ENCODE data around the gene MAP1S.
A peak's percentile ranks its signal among the peaks of the same experiment; 100 is the strongest.

The MAP1S gene

GRCh38 chr19:17703824-17704463, 15.3 kb upstream of the MAP1S start:
- Histone ChIP-seq H3K36me3 (ENCODE audit: control insufficient read depth, insufficient read depth, low read length) (no peaks in the 10 kb centered on the region), H3K9ac (ENCODE audit: low read depth, low read length) (no peak overlapping the region), H3K4me1 (ENCODE audit: control insufficient read depth, insufficient read depth, low read length) (no peaks in the 10 kb centered on the region), H3K9me3 (ENCODE audit: control insufficient read depth, insufficient read depth, low read length) (no peaks in the 10 kb centered on the region), H3K4me3 (ENCODE audit: low read depth, low read length) (no peak overlapping the region), H3K27me3 (ENCODE audit: control insufficient read depth, insufficient read depth, low read length) (peaks cover 4% of the 10 kb centered on the region)

GRCh38 chr19:17706750-17707181, 12.5 kb upstream of the MAP1S start:
- no peaks in the 10 kb centered on the region for H3K9me3 ChIP-seq (ENCODE audit: control insufficient read depth, insufficient read depth, low read length)
- H3K27me3 ChIP-seq (ENCODE audit: control insufficient read depth, insufficient read depth, low read length): peaks cover 4% of the 10 kb centered on the region
- H3K36me3 ChIP-seq (ENCODE audit: control insufficient read depth, insufficient read depth, low read length): no peaks in the 10 kb centered on the region
- H3K9ac ChIP-seq (ENCODE audit: low read depth, low read length): no peak overlapping the region
- peak overlapping the region; percentile 42 for H3K4me3 ChIP-seq (ENCODE audit: low read depth, low read length)
- no peaks in the 10 kb centered on the region for H3K4me1 ChIP-seq (ENCODE audit: control insufficient read depth, insufficient read depth, low read length)

- no peak overlapping the region for H3K4me3 ChIP-seq (ENCODE audit: low read depth, low read length)
- H3K27me3 ChIP-seq (ENCODE audit: control insufficient read depth, insufficient read depth, low read length): no peaks in the 10 kb centered on the region
- no peak overlapping the region for H3K9ac ChIP-seq (ENCODE audit: low read depth, low read length)
- no peaks in the 10 kb centered on the region for H3K9me3 ChIP-seq (ENCODE audit: control insufficient read depth, insufficient read depth, low read length)
- H3K36me3 ChIP-seq (ENCODE audit: control insufficient read depth, insufficient read depth, low read length): no peaks in the 10 kb centered on the region
- no peaks in the 10 kb centered on the region for H3K4me1 ChIP-seq (ENCODE audit: control insufficient read depth, insufficient read depth, low read length)
These were observed 7.4 kb upstream of the MAP1S start for GRCh38 chr19:17711851-17712250.

GRCh38 chr19:17716309-17716929, 2.9 kb upstream of the MAP1S start:
- Histone ChIP-seq H3K9ac (ENCODE audit: low read depth, low read length) (no peak overlapping the region), H3K4me3 (ENCODE audit: low read depth, low read length) (no peak overlapping the region), H3K36me3 (ENCODE audit: control insufficient read depth, insufficient read depth, low read length) (peaks cover under 1% of the 10 kb centered on the region), H3K27me3 (ENCODE audit: control insufficient read depth, insufficient read depth, low read length) (no peaks in the 10 kb centered on the region), H3K4me1 (ENCODE audit: control insufficient read depth, insufficient read depth, low read length) (peaks cover 5% of the 10 kb centered on the region), H3K9me3 (ENCODE audit: control insufficient read depth, insufficient read depth, low read length) (no peaks in the 10 kb centered on the region)

- peaks cover 4% of the 10 kb centered on the region for H3K36me3 ChIP-seq (ENCODE audit: control insufficient read depth, insufficient read depth, low read length)
- no peaks in the 10 kb centered on the region for H3K9me3 ChIP-seq (ENCODE audit: control insufficient read depth, insufficient read depth, low read length)
- peaks cover 5% of the 10 kb centered on the region for H3K4me1 ChIP-seq (ENCODE audit: control insufficient read depth, insufficient read depth, low read length)
- H3K4me3 ChIP-seq (ENCODE audit: low read depth, low read length): peak overlapping the region; percentile 67
- no peak overlapping the region for H3K9ac ChIP-seq (ENCODE audit: low read depth, low read length)
- no peaks in the 10 kb centered on the region for H3K27me3 ChIP-seq (ENCODE audit: control insufficient read depth, insufficient read depth, low read length)
These were observed 732 bp upstream of the MAP1S start for GRCh38 chr19:17718550-17718946.

- H3K27me3 ChIP-seq (ENCODE audit: control insufficient read depth, insufficient read depth, low read length): no peaks in the 10 kb centered on the region
- H3K9me3 ChIP-seq (ENCODE audit: control insufficient read depth, insufficient read depth, low read length): no peaks in the 10 kb centered on the region
- peak overlapping the region; percentile 67 for H3K4me3 ChIP-seq (ENCODE audit: low read depth, low read length)
- H3K4me1 ChIP-seq (ENCODE audit: control insufficient read depth, insufficient read depth, low read length): peaks cover 5% of the 10 kb centered on the region
- peaks cover 16% of the 10 kb centered on the region for H3K36me3 ChIP-seq (ENCODE audit: control insufficient read depth, insufficient read depth, low read length)
- H3K9ac ChIP-seq (ENCODE audit: low read depth, low read length): peak overlapping the region; percentile 9
These were observed 585 bp downstream of the MAP1S start for GRCh38 chr19:17719730-17720400.

- Histone ChIP-seq H3K4me1 (ENCODE audit: control insufficient read depth, insufficient read depth, low read length) (peaks cover 5% of the 10 kb centered on the region), H3K4me3 (ENCODE audit: low read depth, low read length) (peak overlapping the region; percentile 67), H3K9ac (ENCODE audit: low read depth, low read length) (peak overlapping the region; percentile 9), H3K36me3 (ENCODE audit: control insufficient read depth, insufficient read depth, low read length) (peaks cover 22% of the 10 kb centered on the region), H3K9me3 (ENCODE audit: control insufficient read depth, insufficient read depth, low read length) (no peaks in the 10 kb centered on the region), H3K27me3 (ENCODE audit: control insufficient read depth, insufficient read depth, low read length) (no peaks in the 10 kb centered on the region)
These were observed 1.2 kb downstream of the MAP1S start for GRCh38 chr19:17720440-17720839.

- no peak overlapping the region for H3K9ac ChIP-seq (ENCODE audit: low read depth, low read length)
- H3K36me3 ChIP-seq (ENCODE audit: control insufficient read depth, insufficient read depth, low read length): peaks cover 27% of the 10 kb centered on the region
- H3K4me1 ChIP-seq (ENCODE audit: control insufficient read depth, insufficient read depth, low read length): peaks cover 5% of the 10 kb centered on the region
- no peaks in the 10 kb centered on the region for H3K9me3 ChIP-seq (ENCODE audit: control insufficient read depth, insufficient read depth, low read length)
- H3K4me3 ChIP-seq (ENCODE audit: low read depth, low read length): no peak overlapping the region
- H3K27me3 ChIP-seq (ENCODE audit: control insufficient read depth, insufficient read depth, low read length): no peaks in the 10 kb centered on the region
These were observed 1.9 kb downstream of the MAP1S start for GRCh38 chr19:17721111-17721628.

- Histone ChIP-seq H3K4me1 (ENCODE audit: control insufficient read depth, insufficient read depth, low read length) (peaks cover 5% of the 10 kb centered on the region), H3K27me3 (ENCODE audit: control insufficient read depth, insufficient read depth, low read length) (no peaks in the 10 kb centered on the region), H3K9ac (ENCODE audit: low read depth, low read length) (no peak overlapping the region), H3K36me3 (ENCODE audit: control insufficient read depth, insufficient read depth, low read length) (peaks cover 34% of the 10 kb centered on the region), H3K4me3 (ENCODE audit: low read depth, low read length) (no peak overlapping the region), H3K9me3 (ENCODE audit: control insufficient read depth, insufficient read depth, low read length) (no peaks in the 10 kb centered on the region)
These were observed 2.5 kb downstream of the MAP1S start for GRCh38 chr19:17721821-17722220.

- H3K4me1 ChIP-seq (ENCODE audit: control insufficient read depth, insufficient read depth, low read length): peaks cover 5% of the 10 kb centered on the region
- no peak overlapping the region for H3K9ac ChIP-seq (ENCODE audit: low read depth, low read length)
- no peaks in the 10 kb centered on the region for H3K27me3 ChIP-seq (ENCODE audit: control insufficient read depth, insufficient read depth, low read length)
- no peak overlapping the region for H3K4me3 ChIP-seq (ENCODE audit: low read depth, low read length)
- no peaks in the 10 kb centered on the region for H3K9me3 ChIP-seq (ENCODE audit: control insufficient read depth, insufficient read depth, low read length)
- H3K36me3 ChIP-seq (ENCODE audit: control insufficient read depth, insufficient read depth, low read length): peaks cover 43% of the 10 kb centered on the region
These were observed 3.5 kb downstream of the MAP1S start for GRCh38 chr19:17722655-17723240.

- Histone ChIP-seq H3K9me3 (ENCODE audit: control insufficient read depth, insufficient read depth, low read length) (no peaks in the 10 kb centered on the region), H3K27me3 (ENCODE audit: control insufficient read depth, insufficient read depth, low read length) (no peaks in the 10 kb centered on the region), H3K4me1 (ENCODE audit: control insufficient read depth, insufficient read depth, low read length) (peaks cover 3% of the 10 kb centered on the region), H3K4me3 (ENCODE audit: low read depth, low read length) (no peak overlapping the region), H3K9ac (ENCODE audit: low read depth, low read length) (no peak overlapping the region), H3K36me3 (ENCODE audit: control insufficient read depth, insufficient read depth, low read length) (peaks cover 61% of the 10 kb centered on the region)
These were observed 5.4 kb downstream of the MAP1S start for GRCh38 chr19:17724655-17725054.
